ENCODE measurements around the gene TTN.

The TTN gene

GRCh38 chr2:178734518-178734917 is 72.7 kb downstream of the TTN start:
- DNase-seq (ENCODE audit: low read depth) = no peak

GRCh38 chr2:178733975-178734374 is 73.2 kb downstream of the TTN start:
- no peak for DNase-seq (ENCODE audit: low read depth)

- no peak for DNase-seq (ENCODE audit: low read depth)
These were observed 74.3 kb downstream of the TTN start for GRCh38 chr2:178732913-178733312.

- DNase-seq (ENCODE audit: low read depth) = no peak
These were observed 75.9 kb downstream of the TTN start for GRCh38 chr2:178731300-178731699.

GRCh38 chr2:178730049-178730448 is 77.2 kb downstream of the TTN start:
- no peak for DNase-seq (ENCODE audit: low read depth)

GRCh38 chr2:178723786-178724346 is 83.4 kb downstream of the TTN start:
- no peak for DNase-seq (ENCODE audit: low read depth)

GRCh38 chr2:178722296-178722695 is 84.9 kb downstream of the TTN start:
- no peak for DNase-seq (ENCODE audit: low read depth)

- DNase-seq (ENCODE audit: low read depth) = no peak
These were observed 88.2 kb downstream of the TTN start for GRCh38 chr2:178718988-178719387.

GRCh38 chr2:178718283-178718682 is 88.9 kb downstream of the TTN start:
- DNase-seq (ENCODE audit: low read depth) = no peak

- DNase-seq (ENCODE audit: low read depth) = no peak
These were observed 90.8 kb downstream of the TTN start for GRCh38 chr2:178716394-178716793.

GRCh38 chr2:178715366-178715765 is 91.9 kb downstream of the TTN start:
- DNase-seq (ENCODE audit: low read depth) = no peak

- DNase-seq (ENCODE audit: low read depth) = no peak
These were observed 99.7 kb downstream of the TTN start for GRCh38 chr2:178707476-178707875.

- no peak for DNase-seq (ENCODE audit: low read depth)
These were observed 102.3 kb downstream of the TTN start for GRCh38 chr2:178704876-178705275.

GRCh38 chr2:178702361-178702760 is 104.9 kb downstream of the TTN start:
- no peak for DNase-seq (ENCODE audit: low read depth)

GRCh38 chr2:178700922-178701342 is 106.3 kb downstream of the TTN start:
- DNase-seq (ENCODE audit: low read depth) = no peak

- no peak for DNase-seq (ENCODE audit: low read depth)
These were observed 107.1 kb downstream of the TTN start for GRCh38 chr2:178700136-178700535.

GRCh38 chr2:178692845-178693244 is 114.4 kb downstream of the TTN start:
- DNase-seq (ENCODE audit: low read depth) = no peak

GRCh38 chr2:178689808-178690207 is 117.4 kb downstream of the TTN start:
- no peak for DNase-seq (ENCODE audit: low read depth)

- no peak for DNase-seq (ENCODE audit: low read depth)
These were observed 123.3 kb downstream of the TTN start for GRCh38 chr2:178683877-178684276.

- DNase-seq (ENCODE audit: low read depth) = no peak
These were observed 126.1 kb downstream of the TTN start for GRCh38 chr2:178681081-178681480.

GRCh38 chr2:178679891-178680290 is 127.3 kb downstream of the TTN start:
- DNase-seq (ENCODE audit: low read depth) = no peak

GRCh38 chr2:178677599-178677998 is 129.6 kb downstream of the TTN start:
- no peak for DNase-seq (ENCODE audit: low read depth)

GRCh38 chr2:178676046-178676445 is 131.2 kb downstream of the TTN start:
- DNase-seq (ENCODE audit: low read depth) = no peak

GRCh38 chr2:178674122-178674521 is 133.1 kb downstream of the TTN start:
- no peak for DNase-seq (ENCODE audit: low read depth)

- DNase-seq (ENCODE audit: low read depth) = no peak
These were observed 140.8 kb downstream of the TTN start for GRCh38 chr2:178666458-178666857.

Data from stimulated activated CD8-positive, alpha-beta memory T cell treated with anti-CD3 and anti-CD28 coated beads, Interleukin-7, amount 100 ng/mL, for 24 hours (primary cell).